GM23338 (cell line): ENCODE data around the gene GNS. TPM values are rescaled to one million over a fixed set of nuclear protein-coding genes. Genes with fewer than 3 reads are reported as not detected.

Experiments used
- ATAC-seq: fragments of 200-7000 bp; cut with Tn5 transposase; 3 replicates; pipeline ENCODE4 v1.9.1; 2020
- DNase-seq: peaks from one replicate; pipeline ENCODE4 v3.0.0-alpha.2; 2015; ENCODE audit warnings: low spot score
- H2AFZ ChIP-seq: fragments of 200-600 bp; sonication (generic); 2 replicates; pipeline ENCODE4 v1.8.0; 2016; ENCODE audit warnings: antibody characterized with exemption, mild to moderate bottlenecking, moderate library complexity
- H3F3A ChIP-seq: fragments of 200-600 bp; sonication (generic); replicated peaks from 2 replicates; pipeline ENCODE4 v1.8.0; 2017; ENCODE audit warnings: antibody characterized with exemption, mixed run types, low read depth
- H3K27ac ChIP-seq: fragments of 200-600 bp; sonication (generic); 2 replicates; pipeline ENCODE4 v1.6.1; 2016; ENCODE audit warnings: low read depth
- H3K27me3 ChIP-seq: fragments of 200-600 bp; sonication (generic); 2 replicates; pipeline ENCODE4 v1.8.0; 2016; ENCODE audit warnings: mild to moderate bottlenecking, mixed run types, moderate library complexity; ENCODE audit not compliant: insufficient read depth
- H3K36me3 ChIP-seq: fragments of 200-600 bp; sonication (generic); 2 replicates; pipeline ENCODE4 v1.8.0; 2016; ENCODE audit warnings: mild to moderate bottlenecking; ENCODE audit not compliant: insufficient read depth
- H3K4me1 ChIP-seq: fragments of 200-600 bp; sonication (generic); 2 replicates; pipeline ENCODE4 v1.8.0; 2016; ENCODE audit warnings: mild to moderate bottlenecking, moderate library complexity; ENCODE audit not compliant: insufficient read depth
- H3K4me2 ChIP-seq: fragments of 200-600 bp; sonication (generic); 2 replicates; pipeline ENCODE4 v1.7.1; 2017; ENCODE audit warnings: mixed run types
- H3K4me3 ChIP-seq: fragments of 200-600 bp; sonication (generic); 2 replicates; pipeline ENCODE4 v1.6.1; 2016; ENCODE audit warnings: mixed run types
- H3K79me2 ChIP-seq: fragments of 200-600 bp; sonication (generic); replicated peaks from 2 replicates; pipeline ENCODE4 v1.8.0; 2017; ENCODE audit warnings: mild to moderate bottlenecking; ENCODE audit not compliant: insufficient read depth
- H3K9me2 ChIP-seq: fragments of 200-600 bp; sonication (generic); 2 replicates; pipeline ENCODE4 v1.8.0; 2017; ENCODE audit not compliant: insufficient read depth
- H4K20me1 ChIP-seq: fragments of 200-600 bp; sonication (generic); replicated peaks from 2 replicates; pipeline ENCODE4 v1.8.0; 2017; ENCODE audit warnings: mild to moderate bottlenecking; ENCODE audit not compliant: insufficient read depth
- H3K27ac Mint-ChIP-seq: 2 replicates; pipeline ENCODE4 v1.8.0; 2020; ENCODE audit warnings: inconsistent platforms, mild to moderate bottlenecking, moderate library complexity, mixed read lengths
- H3K27me3 Mint-ChIP-seq: 3 replicates; pipeline ENCODE4 v1.8.0; 2022; ENCODE audit warnings: low read depth, mild to moderate bottlenecking, moderate library complexity, mixed read lengths, inconsistent platforms; ENCODE audit not compliant: insufficient read depth, poor library complexity
- H3K36me3 Mint-ChIP-seq: 3 replicates; pipeline ENCODE4 v1.8.0; 2021; ENCODE audit warnings: low read depth, mild to moderate bottlenecking, inconsistent platforms, moderate library complexity, mixed read lengths
- H3K4me1 Mint-ChIP-seq: 3 replicates; pipeline ENCODE4 v1.8.0; 2020; ENCODE audit warnings: mild to moderate bottlenecking, inconsistent platforms, mixed read lengths
- H3K4me3 Mint-ChIP-seq: 3 replicates; pipeline ENCODE4 v1.8.0; 2021; ENCODE audit warnings: moderate library complexity, mild to moderate bottlenecking, inconsistent platforms, mixed read lengths
- H3K9me3 Mint-ChIP-seq: 3 replicates; pipeline ENCODE4 v1.8.0; 2020; ENCODE audit warnings: moderate library complexity, mild to moderate bottlenecking, inconsistent platforms, mixed read lengths
- CREB1 ChIP-seq: fragments of 250-450 bp; sonication (Bioruptor Pico); IDR thresholded peaks from 2 replicates; pipeline ENCODE4 v1.5.0; 2020; ENCODE audit warnings: low read depth, mild to moderate bottlenecking, moderate library complexity
- CTCF ChIP-seq, 2 experiments: fragments of 200-600 bp in 1 of 2; sonication (generic) in 1 of 2; conservative IDR thresholded peaks; 2 replicates each; pipeline versions ENCODE4 v1.5.1 to v1.6.1; 2016 to 2017; ENCODE audit warnings: antibody characterized with exemption in 2 of 2, low read depth in 2 of 2, mild to moderate bottlenecking in 2 of 2, moderate library complexity in 1 of 2
- ETS1 ChIP-seq: IDR thresholded peaks from 2 replicates; pipeline ENCODE4 v1.6.1; 2016; ENCODE audit warnings: antibody characterized with exemption
- EZH2phosphoT487 ChIP-seq: fragments of 200-600 bp; sonication (generic); IDR thresholded peaks from one replicate; pipeline ENCODE4 v1.8.1; 2018; ENCODE audit warnings: antibody characterized with exemption; ENCODE audit not compliant: unreplicated experiment
- JUNB ChIP-seq: IDR thresholded peaks from one replicate; pipeline ENCODE4 v1.6.1; 2016; ENCODE audit warnings: antibody characterized with exemption; ENCODE audit not compliant: unreplicated experiment
- POLR2AphosphoS5 ChIP-seq: IDR thresholded peaks from 2 replicates; pipeline ENCODE4 v1.6.1; 2016; ENCODE audit warnings: antibody characterized with exemption, low read depth
- REST ChIP-seq: IDR thresholded peaks from one replicate; pipeline ENCODE4 v1.6.1; 2018; ENCODE audit warnings: antibody characterized with exemption; ENCODE audit not compliant: unreplicated experiment
- ZNF462 ChIP-seq: fragments of 250-450 bp; sonication (Bioruptor Pico); IDR thresholded peaks from 2 replicates; pipeline ENCODE4 v1.5.0; 2020; ENCODE audit warnings: mild to moderate bottlenecking, moderate library complexity
- polyA plus RNA-seq: library from polyadenylated mRNA; unstranded; fragments of >200 nt; fragmentation: Nextera tagmentation; extraction: Ambion mirVana; gene quantifications from 2 replicates; pipeline ENCODE4 v1.2.1, GENCODE V29; 2016
- total RNA-seq: library from RNA; depleted of rRNA; stranded (reverse); fragments of >200 nt; shearing (Covaris generic); gene quantifications from 2 replicates; pipeline ENCODE4 v1.2.3, GENCODE V29; 2014

The GNS gene
- total and polyA plus RNA-seq, 2 experiments from 2014 or later: 12.3 to 34.9 TPM

- TF ChIP-seq ZNF462 (no peak), CREB1 (CRISPR knock-in tag) (no peak), EZH2phosphoT487 (no peak)
Measured at GRCh38 chr12:64679487-64680001, 79.7 kb downstream of the GNS start (continued).

GRCh38 chr12:64678835-64679234, 80.4 kb downstream of the GNS start:
- H3K9me2 ChIP-seq: no peaks in the 10 kb centered on the region
- no peak overlapping the region for H3K4me3 ChIP-seq
- H3K79me2 ChIP-seq: peaks cover 99% of the 10 kb centered on the region
- H4K20me1 ChIP-seq: peaks cover 16% of the 10 kb centered on the region; the same call in 1 of the 2 replicates
- H3K9me3 Mint-ChIP-seq: no peaks in the 10 kb centered on the region
- H3K27me3 ChIP-seq: no peaks in the 10 kb centered on the region
- no peak overlapping the region for H3K4me3 Mint-ChIP-seq
- no peak for ATAC-seq
- H3K27ac ChIP-seq: no peak overlapping the region
- no peaks in the 10 kb centered on the region for H3F3A ChIP-seq
- peaks cover 2% of the 10 kb centered on the region for H3K27me3 Mint-ChIP-seq
- no peak overlapping the region for H2AFZ ChIP-seq
- DNase-seq: no peak
- no peaks in the 10 kb centered on the region for H3K36me3 ChIP-seq
- H3K4me1 Mint-ChIP-seq: peaks cover 47% of the 10 kb centered on the region
- H3K4me1 ChIP-seq: peaks cover 35% of the 10 kb centered on the region
- H3K4me2 ChIP-seq: no peak overlapping the region
- no peak overlapping the region for H3K27ac Mint-ChIP-seq
- H3K36me3 Mint-ChIP-seq: no peaks in the 10 kb centered on the region; the same call in 2 of the 3 replicates
- TF ChIP-seq ETS1 (no peak), POLR2AphosphoS5 (no peak), CTCF (conservative IDR thresholded peaks at IDR 0.05; ENCODE audit: low read depth in 2 of 2) (no peak), JUNB (no peak), REST (no peak)
